Measurements from ENCODE around the gene RADIL. TPM values are rescaled to one million over a fixed set of nuclear protein-coding genes. Genes with fewer than 3 reads are reported as not detected.

The RADIL gene
- polyA plus RNA-seq, 3 donors: not detected

DNA sequence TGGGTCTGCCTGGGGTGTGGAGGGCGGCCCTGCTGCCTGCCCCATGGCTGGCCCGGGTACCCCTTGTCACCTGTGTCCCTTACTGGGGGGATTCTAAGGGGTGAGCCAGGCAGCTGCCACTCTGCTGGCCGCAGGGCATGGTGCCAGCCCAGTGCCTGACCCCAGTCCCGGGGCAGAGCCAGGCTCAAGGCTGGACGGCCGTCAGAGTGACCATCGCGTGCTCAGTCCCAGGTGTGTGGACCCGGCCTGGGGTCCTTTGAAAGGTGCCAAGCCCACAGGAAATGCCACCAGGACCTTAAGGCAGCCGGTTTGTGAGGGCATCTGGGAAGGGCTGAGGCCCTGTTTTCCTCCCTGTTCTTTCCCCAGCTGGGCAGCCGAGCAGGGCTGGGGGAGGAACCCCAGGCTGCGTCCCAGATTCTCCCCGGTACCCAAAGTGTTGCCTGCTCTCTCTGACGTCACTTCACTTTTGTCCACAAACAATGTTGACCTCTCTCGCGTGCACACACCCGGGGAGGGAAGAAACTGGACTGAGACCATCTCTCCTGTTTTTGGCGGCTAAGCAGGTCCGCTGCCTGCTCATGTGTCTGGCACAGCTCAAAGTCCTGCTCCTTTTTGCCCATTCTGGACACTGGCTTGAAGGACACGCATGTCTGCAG lies 59.3 kb downstream of the RADIL start:
- H3K4me2 ChIP-seq (replicated peaks; ENCODE audit: extremely low read depth, low read length, poor library complexity, severe bottlenecking): no peak overlapping the region
- no peak overlapping the region for H3K27ac ChIP-seq (ENCODE audit: low read depth in 1 of 2, low read length in 2 of 2)
- intact Hi-C loops (cut with micrococcal nuclease): no loop called here
- H3K36me3 ChIP-seq (replicated peaks in 1 of 2; ENCODE audit: control insufficient read depth in 1 of 2, insufficient read depth in 2 of 2, low read length in 2 of 2): no peaks in the 10 kb centered on the region
- no peak for DNase-seq
- Mint-ChIP-seq H3K4me1 (no peaks in the 10 kb centered on the region), H3K4me3 (no peak overlapping the region), H3K9me3 (no peaks in the 10 kb centered on the region), H3K27ac (no peak overlapping the region), H3K27me3 (ENCODE audit: low read depth in 3 of 3) (peaks cover 3 to 9% (median 6%) of the 10 kb centered on the region in 3 donors), H3K36me3 (no peaks in the 10 kb centered on the region)
- H3K79me2 ChIP-seq (ENCODE audit: insufficient read depth, low read length): no peaks in the 10 kb centered on the region
- no peaks in the 10 kb centered on the region for H3K9me3 ChIP-seq (replicated peaks in 1 of 2; ENCODE audit: control insufficient read depth in 1 of 2, insufficient read depth in 1 of 2, low read length in 2 of 2)
- WGBS (ENCODE audit: insufficient coverage): 93% methylated on average over 16 of the region's 20 CpGs
- H2AFZ ChIP-seq (ENCODE audit: insufficient read depth, low read depth, low read length, poor library complexity, severe bottlenecking): no peak overlapping the region
- H3K4me3 ChIP-seq (replicated peaks in 1 of 3; ENCODE audit: low read depth in 2 of 3, low read length in 3 of 3): no peak overlapping the region
- no peaks in the 10 kb centered on the region for H4K20me1 ChIP-seq (ENCODE audit: insufficient read depth, low read length)
- H3K9ac ChIP-seq (ENCODE audit: insufficient read depth, low read length, poor library complexity, severe bottlenecking): no peak overlapping the region
- H3K4me1 ChIP-seq (ENCODE audit: control insufficient read depth in 1 of 2, insufficient read depth in 2 of 2, low read length in 2 of 2): no peaks in the 10 kb centered on the region
- TF ChIP-seq, protein P1, sequence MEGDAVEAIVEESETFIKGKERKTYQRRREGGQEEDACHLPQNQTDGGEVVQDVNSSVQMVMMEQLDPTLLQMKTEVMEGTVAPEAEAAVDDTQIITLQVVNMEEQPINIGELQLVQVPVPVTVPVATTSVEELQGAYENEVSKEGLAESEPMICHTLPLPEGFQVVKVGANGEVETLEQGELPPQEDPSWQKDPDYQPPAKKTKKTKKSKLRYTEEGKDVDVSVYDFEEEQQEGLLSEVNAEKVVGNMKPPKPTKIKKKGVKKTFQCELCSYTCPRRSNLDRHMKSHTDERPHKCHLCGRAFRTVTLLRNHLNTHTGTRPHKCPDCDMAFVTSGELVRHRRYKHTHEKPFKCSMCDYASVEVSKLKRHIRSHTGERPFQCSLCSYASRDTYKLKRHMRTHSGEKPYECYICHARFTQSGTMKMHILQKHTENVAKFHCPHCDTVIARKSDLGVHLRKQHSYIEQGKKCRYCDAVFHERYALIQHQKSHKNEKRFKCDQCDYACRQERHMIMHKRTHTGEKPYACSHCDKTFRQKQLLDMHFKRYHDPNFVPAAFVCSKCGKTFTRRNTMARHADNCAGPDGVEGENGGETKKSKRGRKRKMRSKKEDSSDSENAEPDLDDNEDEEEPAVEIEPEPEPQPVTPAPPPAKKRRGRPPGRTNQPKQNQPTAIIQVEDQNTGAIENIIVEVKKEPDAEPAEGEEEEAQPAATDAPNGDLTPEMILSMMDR (IDR thresholded peaks at IDR 0.05): no peak
- H3K27me3 ChIP-seq (ENCODE audit: control insufficient read depth in 2 of 2, insufficient read depth in 2 of 2, low read length in 2 of 2): no peaks in the 10 kb centered on the region

DNA sequence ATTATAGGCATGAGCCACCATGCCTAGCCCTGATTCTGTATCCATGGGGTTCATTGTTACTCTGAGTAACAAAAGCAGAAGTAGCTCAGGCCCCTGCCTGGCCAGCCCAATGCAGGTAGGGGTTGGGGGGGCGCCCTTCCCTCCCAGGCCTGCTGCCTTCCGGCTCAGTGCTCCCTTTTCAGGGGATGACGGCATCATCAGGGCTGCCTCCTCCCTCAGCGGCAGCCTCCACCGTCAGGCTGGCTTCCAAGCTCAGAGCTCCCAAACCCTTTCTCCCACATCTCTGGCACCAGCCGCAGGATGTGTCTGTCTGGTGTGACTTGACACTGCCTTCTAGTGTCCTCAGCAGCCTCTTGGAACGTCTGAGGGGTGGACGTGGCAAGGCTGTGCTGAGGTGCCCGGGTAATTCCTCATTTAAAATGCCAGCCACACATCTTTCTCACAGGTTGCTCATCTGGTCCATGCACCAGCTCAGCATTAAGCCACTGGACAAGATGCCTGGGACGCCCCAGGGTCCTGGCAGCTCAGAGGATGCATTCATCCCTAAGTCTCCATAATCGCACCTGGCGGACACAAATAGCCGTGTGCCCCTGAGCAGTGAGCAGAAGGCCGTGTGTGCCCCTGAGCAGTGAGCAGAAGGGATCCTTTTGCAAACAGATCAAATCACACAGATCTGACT lies 59.9 kb downstream of the RADIL start:
- H3K79me2 ChIP-seq (ENCODE audit: insufficient read depth, low read length): no peaks in the 10 kb centered on the region
- no peak overlapping the region for H2AFZ ChIP-seq (ENCODE audit: insufficient read depth, low read depth, low read length, poor library complexity, severe bottlenecking)
- no peaks in the 10 kb centered on the region for H3K27me3 ChIP-seq (ENCODE audit: control insufficient read depth in 2 of 2, insufficient read depth in 2 of 2, low read length in 2 of 2)
- intact Hi-C loops (cut with micrococcal nuclease): no loop called here
- peaks cover 0 to 3% (median 0%) of the 10 kb centered on the region in 7 donors for H3K9me3 Mint-ChIP-seq
- DNase-seq: no peak
- no peaks in the 10 kb centered on the region for H3K36me3 ChIP-seq (replicated peaks in 1 of 2; ENCODE audit: control insufficient read depth in 1 of 2, insufficient read depth in 2 of 2, low read length in 2 of 2)
- H3K36me3 Mint-ChIP-seq: no peaks in the 10 kb centered on the region
- no peak overlapping the region for H3K4me2 ChIP-seq (replicated peaks; ENCODE audit: extremely low read depth, low read length, poor library complexity, severe bottlenecking)
- H3K9ac ChIP-seq (ENCODE audit: insufficient read depth, low read length, poor library complexity, severe bottlenecking): no peak overlapping the region
- H3K9me3 ChIP-seq (replicated peaks in 1 of 2; ENCODE audit: control insufficient read depth in 1 of 2, insufficient read depth in 1 of 2, low read length in 2 of 2): no peaks in the 10 kb centered on the region
- H3K4me3 ChIP-seq (replicated peaks in 1 of 3; ENCODE audit: low read depth in 2 of 3, low read length in 3 of 3): no peak overlapping the region
- H4K20me1 ChIP-seq (ENCODE audit: insufficient read depth, low read length): no peaks in the 10 kb centered on the region
- no peaks in the 10 kb centered on the region for H3K4me1 Mint-ChIP-seq
- TF ChIP-seq, protein P1 (IDR thresholded peaks at IDR 0.05): no peak
- H3K27ac Mint-ChIP-seq: peak overlapping the region in 1 of 7 donors; percentile 62
- peaks cover 5 to 9% (median 7%) of the 10 kb centered on the region in 3 donors for H3K27me3 Mint-ChIP-seq (ENCODE audit: low read depth in 3 of 3)
- H3K4me1 ChIP-seq (ENCODE audit: control insufficient read depth in 1 of 2, insufficient read depth in 2 of 2, low read length in 2 of 2): no peaks in the 10 kb centered on the region
- H3K4me3 Mint-ChIP-seq: no peak overlapping the region
- no peak overlapping the region for H3K27ac ChIP-seq (ENCODE audit: low read depth in 1 of 2, low read length in 2 of 2)
- 53% methylated on average over 9 of the region's 14 CpGs for WGBS (ENCODE audit: insufficient coverage)
